Measurements from ENCODE around the gene SERPINA12. TPM values are rescaled to one million over a fixed set of nuclear protein-coding genes. Genes with fewer than 3 reads are reported as not detected.

The SERPINA12 gene
- total and polyA plus RNA-seq, 2 of the 13 experiments (the other 11 are each of a cell fraction or from before 2014, with no cell fraction given) = 0.08 TPM; not detected in 1

GRCh38 chr14:94462763-94463572 is 46.3 kb downstream of the SERPINA12 start (continued):
- TF ChIP-seq ZBTB4 (CRISPR knock-in tag; IDR thresholded peaks at IDR 0.05; ENCODE audit: borderline replicate concordance) (no peak), MLLT10 (CRISPR knock-in tag; IDR thresholded peaks at IDR 0.05) (no peak), ZKSCAN8 (CRISPR knock-in tag; IDR thresholded peaks at IDR 0.05; ENCODE audit: borderline replicate concordance) (0 out of 2 replicates have a peak, but pooled peaks have one; percentile 27), POLR2AphosphoS5 (IDR thresholded peaks at IDR 0.05; ENCODE audit: low read depth, low read length) (no peak), RXRA (CRISPR knock-in tag; IDR thresholded peaks at IDR 0.05) (peak; percentile 82; the same call in 1 of the 2 replicates), GATAD2A (CRISPR knock-in tag; IDR thresholded peaks at IDR 0.05) (peak; percentile 94), MTA1 (CRISPR knock-in tag; IDR thresholded peaks at IDR 0.05; ENCODE audit: borderline replicate concordance) (0 out of 2 replicates have a peak, but pooled peaks have one; percentile 20), ZFX (CRISPR knock-in tag; IDR thresholded peaks at IDR 0.05; ENCODE audit: low read depth) (peak; percentile 43; the same call in 1 of the 2 replicates), HBP1 (CRISPR knock-in tag; IDR thresholded peaks at IDR 0.05; ENCODE audit: low read depth) (peak; percentile 23; the same call in 1 of the 2 replicates), ZNF746 (CRISPR knock-in tag; IDR thresholded peaks at IDR 0.05) (no peak), ERF (CRISPR knock-in tag; IDR thresholded peaks at IDR 0.05) (peak; percentile 41; the same call in 1 of the 2 replicates), SAP130 (CRISPR knock-in tag; IDR thresholded peaks at IDR 0.05; ENCODE audit: low read depth) (peak; percentile 67), HHEX (CRISPR knock-in tag; IDR thresholded peaks at IDR 0.05) (peak; percentile 24; the same call in 1 of the 2 replicates), PHF5A (CRISPR knock-in tag; IDR thresholded peaks at IDR 0.05; ENCODE audit: low read depth, unreplicated experiment) (no peak), SKI (IDR thresholded peaks at IDR 0.05; ENCODE audit: partially characterized antibody) (peak; percentile 92), ZNF557 (CRISPR knock-in tag; IDR thresholded peaks at IDR 0.05) (no peak), ZNF24 (IDR thresholded peaks at IDR 0.05) (no peak), THRA (CRISPR knock-in tag; IDR thresholded peaks at IDR 0.05; ENCODE audit: borderline replicate concordance) (peak; percentile 84; the same call in 1 of the 2 replicates), ZNF552 (CRISPR knock-in tag; IDR thresholded peaks at IDR 0.05; ENCODE audit: borderline replicate concordance) (no peak), ZNF501 (CRISPR knock-in tag; IDR thresholded peaks at IDR 0.05) (0 out of 2 replicates have a peak, but pooled peaks have one; percentile 12), MYPOP (CRISPR knock-in tag; IDR thresholded peaks at IDR 0.05) (peak; percentile 50; the same call in 1 of the 2 replicates), REXO4 (CRISPR knock-in tag; IDR thresholded peaks at IDR 0.05; ENCODE audit: borderline replicate concordance) (no peak), HDAC2 (CRISPR knock-in tag; IDR thresholded peaks at IDR 0.05) (peak; percentile 85), ZNF441 (CRISPR knock-in tag; IDR thresholded peaks at IDR 0.05; ENCODE audit: borderline replicate concordance) (no peak)

All from HepG2 (cell line).